Activated T-cell treated with anti-CD3 and anti-CD28 coated beads for 48 hours (primary cell): ENCODE data around the gene SEMA3A.
"Not testable (repeated sequence)": the region's sequence is repeated elsewhere in the genome, so short reads cannot be mapped to it uniquely, and the experiment has no call there.

Experiments
- DNase-seq: peaks from one replicate; pipeline ENCODE4 v3.0.0-alpha.2; 2020; ENCODE audit warnings: low read depth

SEMA3A gene

DNA sequence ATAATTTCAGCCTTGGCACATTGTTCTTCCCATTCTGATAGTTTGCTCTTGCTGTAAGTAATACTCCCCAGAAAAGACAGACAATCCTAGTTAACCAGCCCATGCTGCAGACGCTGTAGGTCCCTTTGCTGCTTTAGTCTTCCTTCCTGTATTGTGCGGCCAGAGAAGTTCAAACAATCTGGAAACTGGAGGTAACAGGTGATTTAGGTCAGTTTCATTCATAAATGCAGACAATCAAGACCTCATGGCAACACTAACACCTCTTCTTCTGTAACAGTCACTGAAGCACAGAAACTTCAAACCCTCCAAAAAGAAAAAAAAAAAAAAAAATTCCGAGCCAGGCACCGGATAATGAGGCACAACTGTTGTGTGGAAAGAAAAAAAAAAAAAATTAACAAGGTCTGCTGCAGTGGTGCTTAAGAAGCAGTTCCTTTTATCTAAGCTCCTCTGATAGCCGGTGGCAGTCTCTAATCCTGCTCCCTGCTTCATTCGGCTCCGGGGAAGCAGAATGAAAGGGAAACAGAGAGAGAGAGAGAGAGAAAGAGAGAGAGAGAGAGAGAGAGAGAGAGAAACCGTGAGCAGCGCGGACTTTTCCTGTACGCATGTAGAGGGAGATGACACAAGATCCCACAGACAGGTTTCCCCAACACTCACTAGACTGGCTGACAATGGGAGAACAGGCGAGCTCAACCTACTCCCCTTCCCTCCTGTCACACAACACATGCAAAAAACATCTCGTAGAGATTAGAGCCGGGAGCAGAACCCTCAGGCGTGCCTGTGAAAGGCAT is at the start of gene SEMA3A:
Gene SEMA3A, minus strand, starts transcription at position 306 of the 788 bp plus-strand sequence. Its CDS starts 203 bp downstream, at position 103.
- DNase-seq: no peak

DNA sequence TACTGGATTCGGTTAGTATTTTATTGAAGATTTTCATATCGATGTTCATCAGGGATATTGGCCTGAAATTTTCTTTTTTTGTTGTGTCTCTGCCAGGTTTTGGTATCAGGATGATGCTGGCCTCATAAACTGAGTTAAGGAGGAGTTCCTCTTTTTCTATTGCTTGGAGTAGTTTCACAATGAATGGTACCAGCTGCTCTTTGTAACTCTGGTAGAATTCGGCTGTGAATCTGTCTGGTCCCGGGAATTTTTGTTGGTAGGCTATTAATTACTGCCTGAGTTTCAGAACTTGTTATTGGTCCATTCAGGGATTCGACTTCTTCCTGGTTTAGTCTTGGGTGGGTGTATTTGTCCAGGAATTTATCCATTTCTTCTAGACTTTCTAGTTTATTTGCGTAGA is 48.4 kb upstream of the SEMA3A start:
- not testable (repeated sequence) for DNase-seq

DNA sequence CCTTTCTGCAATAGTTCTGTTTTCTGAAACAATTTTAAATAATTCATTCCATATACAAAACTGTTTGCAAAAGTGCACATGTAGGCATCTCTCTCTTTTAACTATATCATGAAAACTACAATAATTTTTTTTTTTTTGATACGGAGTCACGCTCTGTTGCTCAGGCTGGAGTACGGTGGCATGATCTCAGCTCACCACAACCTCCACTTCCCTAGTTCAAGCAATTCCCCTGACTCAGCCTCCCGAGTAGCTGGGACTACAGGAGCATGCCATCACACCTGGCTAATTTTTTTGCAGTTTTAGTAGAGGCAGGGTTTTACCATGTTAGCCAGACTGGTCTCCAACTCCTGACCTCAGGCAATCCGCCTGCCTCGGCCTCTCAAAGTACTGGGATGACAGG is 44.0 kb upstream of the SEMA3A start:
- no peak for DNase-seq

DNA sequence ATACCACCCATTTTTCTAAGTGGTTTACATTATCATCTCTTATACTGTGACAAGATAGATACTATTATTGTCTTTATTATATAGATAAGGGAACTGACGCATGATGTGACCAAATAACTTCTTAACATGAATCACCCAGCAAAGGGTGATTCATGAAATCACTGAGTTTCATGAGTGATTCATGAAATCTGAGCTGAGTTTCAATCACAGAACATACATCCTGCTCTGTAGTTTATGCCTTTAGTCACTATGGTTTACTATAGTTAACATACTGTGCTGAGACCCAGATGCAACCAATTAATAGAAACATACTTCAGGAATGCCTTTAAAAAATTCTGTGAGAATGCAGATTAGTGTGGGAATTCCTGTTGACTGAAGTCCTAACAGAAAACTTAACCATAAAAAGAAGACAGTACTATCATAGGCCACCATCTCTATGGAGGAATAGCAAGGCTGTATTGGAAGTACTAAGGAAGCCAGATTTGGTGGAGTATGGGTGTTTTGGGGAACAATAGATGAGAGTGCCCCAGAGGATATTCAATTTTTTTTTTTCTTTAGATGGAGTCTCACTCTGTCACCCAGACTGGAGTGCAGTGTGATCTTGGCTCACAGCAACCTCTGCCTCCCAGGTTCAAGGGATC is 43.1 kb upstream of the SEMA3A start:
- DNase-seq: no peak

DNA sequence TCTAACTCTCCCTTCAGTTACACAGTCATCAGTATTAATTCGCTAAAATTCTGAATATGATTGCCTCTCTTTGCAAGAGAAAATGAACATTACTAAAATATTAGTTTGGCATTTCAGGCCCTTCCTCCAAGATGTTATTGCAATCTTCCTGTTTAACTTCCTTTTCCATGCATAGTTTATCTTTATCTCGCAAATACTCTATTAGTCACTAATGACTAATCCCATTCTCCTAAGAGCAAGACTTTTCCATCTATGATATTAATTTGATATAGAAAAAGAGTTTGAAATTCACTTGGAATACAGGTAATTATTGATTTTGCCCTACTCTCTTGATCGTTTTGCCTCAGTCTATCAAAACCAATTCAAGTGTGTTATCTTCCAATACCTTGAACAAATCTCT is 41.8 kb upstream of the SEMA3A start:
- DNase-seq: no peak

DNA sequence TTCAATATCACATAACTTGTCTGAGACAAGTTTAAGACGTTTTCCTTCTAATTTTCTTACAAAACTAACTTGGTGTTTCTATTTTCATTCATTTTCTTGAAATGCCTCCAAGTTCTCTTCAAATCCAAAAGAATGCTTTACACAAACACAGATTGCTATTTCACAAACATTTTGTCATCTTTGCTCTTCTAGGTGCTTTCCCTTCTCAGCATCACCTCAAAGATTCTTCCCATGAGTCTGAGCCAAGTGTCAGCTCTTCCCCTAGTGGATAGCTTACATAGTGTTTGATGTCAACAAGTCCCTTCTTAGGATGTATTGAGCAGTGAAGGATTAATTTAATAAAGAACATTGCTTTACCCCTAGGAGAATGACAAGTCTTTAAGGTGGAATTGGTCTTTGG is 38.1 kb upstream of the SEMA3A start:
- no peak for DNase-seq

DNA sequence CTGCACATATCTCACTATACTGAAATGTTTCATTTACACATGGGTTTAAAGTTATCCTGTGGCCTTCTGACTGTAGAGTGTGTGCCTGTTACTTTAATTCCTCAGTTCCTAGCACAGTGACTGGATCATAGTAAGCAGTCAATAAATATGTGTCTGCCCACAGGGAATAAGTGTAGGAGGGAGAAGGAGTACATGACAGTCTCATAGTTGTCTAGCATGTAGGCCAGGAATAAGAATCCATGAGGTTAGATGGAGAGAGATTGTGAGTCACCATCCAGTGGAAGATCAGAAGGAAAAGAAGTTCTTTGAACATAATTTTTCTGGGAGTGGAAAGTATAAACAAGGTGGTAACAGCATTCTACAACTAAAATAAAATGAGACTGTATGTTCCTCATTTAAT is 36.6 kb upstream of the SEMA3A start:
- DNase-seq: no peak

DNA sequence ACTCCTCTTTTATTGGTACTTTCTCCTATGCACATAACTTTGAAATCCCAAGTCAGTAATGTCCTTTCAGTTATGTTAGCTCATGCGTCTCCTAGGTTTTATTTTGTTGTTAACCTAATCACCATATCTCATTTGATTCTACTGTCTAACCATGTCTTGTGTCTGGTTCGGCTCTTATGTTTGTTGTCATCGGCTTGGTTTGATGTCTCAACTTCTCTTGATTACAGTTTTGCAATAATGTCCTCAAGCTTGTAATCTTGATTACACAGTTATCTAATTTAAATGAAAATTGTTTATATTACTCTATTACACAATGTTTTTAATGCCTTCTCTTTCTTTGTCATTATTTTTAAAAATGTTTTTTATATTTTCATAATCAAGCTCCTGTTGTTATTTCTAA is 35.9 kb upstream of the SEMA3A start:
- DNase-seq: no peak

DNA sequence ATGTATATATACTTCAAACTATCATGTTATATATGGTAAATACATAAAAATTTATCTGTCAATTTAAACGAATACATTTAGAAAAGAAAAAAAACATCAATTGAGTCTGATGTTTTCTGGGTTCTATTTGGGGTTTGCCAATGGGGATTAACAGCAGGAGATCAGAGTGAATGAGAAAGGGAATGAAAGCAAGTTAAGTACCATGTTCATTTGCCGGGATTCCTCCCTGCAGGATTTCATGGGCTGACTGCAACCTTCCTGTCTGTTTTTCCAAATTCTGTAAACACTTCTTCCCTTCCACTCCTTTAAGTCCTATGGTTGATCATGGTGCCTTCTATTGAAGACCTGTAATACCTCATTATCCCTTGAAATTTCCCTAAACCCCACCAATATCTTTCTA is 33.9 kb upstream of the SEMA3A start:
- DNase-seq: no peak

DNA sequence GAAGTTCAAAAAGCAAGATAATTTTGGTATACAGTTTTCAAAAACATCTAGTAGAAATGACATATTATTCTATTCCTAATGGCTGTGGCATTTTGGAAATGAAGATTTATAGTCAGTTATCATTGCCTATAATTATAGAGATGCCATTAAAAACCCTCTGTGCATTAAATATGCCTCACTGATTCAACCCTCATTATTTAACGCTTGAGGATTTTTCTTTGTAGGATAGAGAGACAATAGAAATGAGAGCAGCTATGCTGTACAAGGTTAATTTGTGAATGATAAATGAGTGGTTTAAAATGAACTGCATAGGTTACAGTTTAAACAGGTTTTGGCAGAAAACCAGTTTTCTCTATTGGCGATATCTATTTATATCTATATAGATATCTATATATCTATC is 32.2 kb upstream of the SEMA3A start:
- no peak for DNase-seq

DNA sequence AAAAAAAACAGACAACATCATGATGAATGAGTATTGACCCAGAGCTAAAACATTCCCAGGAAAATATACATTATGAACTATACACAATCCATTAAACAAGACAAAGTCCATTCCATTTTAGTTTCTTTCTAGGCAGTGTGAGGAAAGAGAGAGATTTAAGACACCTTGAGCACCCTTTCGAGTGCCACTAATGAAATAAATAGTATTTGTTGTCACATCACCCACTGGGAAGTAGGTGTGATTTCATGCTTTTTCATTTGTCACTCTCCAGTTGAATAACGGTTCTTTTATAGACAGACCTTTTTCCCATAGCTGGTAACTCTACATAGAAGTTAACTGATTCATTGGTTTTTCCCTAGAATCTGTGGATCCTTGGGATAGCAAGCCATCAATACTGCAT is 29.9 kb upstream of the SEMA3A start:
- DNase-seq: no peak

DNA sequence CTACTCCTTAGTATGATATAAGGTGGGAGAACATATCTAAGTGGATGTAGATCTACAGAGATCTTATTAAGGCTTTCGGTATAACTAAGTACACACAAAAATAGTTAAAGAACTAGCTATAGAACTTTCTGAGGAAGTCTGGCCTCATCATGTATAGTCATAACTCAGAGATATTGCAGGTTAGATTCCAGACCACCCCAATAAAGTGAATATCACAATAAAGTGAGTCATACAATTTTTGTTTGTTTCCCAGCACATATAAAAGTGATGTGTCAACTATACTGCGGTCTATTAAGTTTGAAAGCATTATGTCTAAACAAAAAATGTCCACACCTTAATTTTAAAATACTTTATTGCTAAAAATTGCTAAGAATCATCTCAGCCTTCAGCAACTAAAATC is 24.7 kb upstream of the SEMA3A start:
- no peak for DNase-seq

DNA sequence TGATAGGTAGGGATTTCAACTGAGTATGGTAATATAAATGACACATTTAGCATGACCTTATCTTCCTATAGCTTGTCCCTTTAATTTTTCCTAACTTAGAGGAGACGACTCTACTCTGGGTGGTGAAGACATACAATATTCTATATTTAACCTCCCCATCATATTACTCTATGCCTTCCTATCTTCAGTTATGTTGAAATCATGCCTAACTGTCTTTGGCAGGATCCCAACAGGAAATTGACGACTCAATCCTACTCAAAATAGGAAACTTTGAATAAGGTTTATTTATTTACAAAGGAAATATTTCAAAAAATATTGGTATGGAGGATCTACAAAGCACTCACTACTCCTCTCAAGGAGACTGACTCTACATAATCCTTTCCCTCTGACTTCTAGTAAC is 24.1 kb upstream of the SEMA3A start:
- DNase-seq: no peak

DNA sequence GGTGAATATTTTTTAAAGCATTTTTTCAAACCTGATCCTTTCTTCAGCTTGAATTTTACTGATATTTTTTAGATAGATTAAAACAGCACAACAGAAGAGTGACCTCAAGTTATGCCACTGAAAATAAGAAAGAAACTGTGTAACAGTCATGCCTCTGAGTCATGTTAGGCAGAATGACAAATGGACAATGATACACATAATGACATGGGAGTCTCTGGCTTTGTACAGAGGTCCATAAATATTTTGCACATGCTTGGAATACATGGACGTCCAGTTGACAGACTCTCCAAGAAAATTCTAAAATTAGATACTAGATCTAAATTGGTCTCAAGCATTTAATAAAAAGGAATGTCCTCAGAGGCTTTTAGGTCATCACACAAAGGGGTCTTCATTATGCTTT is 21.9 kb upstream of the SEMA3A start:
- DNase-seq: no peak

DNA sequence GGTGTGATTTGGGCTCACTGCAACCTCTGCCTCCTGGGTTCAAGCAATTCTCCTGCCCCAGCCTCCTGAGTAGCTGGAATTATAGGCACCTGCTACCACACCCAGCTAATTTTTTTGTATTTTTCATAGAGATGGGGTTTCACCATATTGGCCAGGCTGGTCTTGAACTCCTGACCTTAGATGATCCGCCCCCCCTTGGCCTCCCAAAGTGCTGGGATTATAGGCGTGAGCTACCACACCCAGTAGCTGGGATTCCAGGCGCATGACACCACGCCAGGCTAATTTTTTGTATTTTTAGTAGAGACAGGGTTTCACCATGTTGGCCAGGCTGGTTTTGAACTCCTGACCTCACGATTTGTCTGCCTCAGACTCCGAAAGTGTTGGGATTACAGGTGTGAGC is 20.2 kb upstream of the SEMA3A start:
- DNase-seq: not testable (repeated sequence)

DNA sequence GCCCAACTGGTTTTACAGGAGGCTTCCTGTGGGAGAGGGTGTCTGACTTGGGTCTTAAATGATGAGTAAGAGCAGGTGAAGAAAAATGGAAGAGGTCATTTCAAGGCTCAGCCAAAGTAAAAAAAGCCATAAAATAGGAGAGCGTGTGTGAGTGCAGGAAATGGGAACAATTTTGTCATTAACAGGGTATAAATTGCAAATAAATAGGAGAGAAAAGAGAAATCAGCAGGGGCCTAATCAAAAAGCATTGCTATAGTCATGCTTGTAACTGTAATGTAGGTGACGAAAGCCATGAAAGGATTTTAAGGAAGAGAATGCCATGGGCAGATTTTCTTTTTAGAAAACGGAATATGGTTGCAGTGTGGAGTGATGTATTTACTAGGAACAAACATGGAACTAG is 15.7 kb upstream of the SEMA3A start:
- no peak for DNase-seq

DNA sequence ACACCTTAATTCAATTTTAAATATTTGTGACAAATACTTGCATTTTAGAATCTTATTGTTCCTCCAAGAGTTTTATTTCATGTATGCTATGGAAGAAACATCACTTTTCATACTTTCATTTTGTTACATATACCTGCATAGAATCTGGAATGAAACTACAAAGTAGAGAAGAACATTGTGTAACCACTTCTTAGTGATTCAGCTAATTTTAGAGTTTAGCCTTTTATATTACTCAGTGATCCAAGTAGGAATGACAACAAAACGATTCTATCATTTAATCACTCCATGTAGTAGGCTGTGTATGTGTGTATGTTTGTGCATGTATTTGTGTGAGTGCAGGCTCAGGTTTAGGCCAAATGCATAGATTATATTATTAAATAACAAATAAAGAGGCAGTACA is 14.4 kb upstream of the SEMA3A start:
- no peak for DNase-seq

DNA sequence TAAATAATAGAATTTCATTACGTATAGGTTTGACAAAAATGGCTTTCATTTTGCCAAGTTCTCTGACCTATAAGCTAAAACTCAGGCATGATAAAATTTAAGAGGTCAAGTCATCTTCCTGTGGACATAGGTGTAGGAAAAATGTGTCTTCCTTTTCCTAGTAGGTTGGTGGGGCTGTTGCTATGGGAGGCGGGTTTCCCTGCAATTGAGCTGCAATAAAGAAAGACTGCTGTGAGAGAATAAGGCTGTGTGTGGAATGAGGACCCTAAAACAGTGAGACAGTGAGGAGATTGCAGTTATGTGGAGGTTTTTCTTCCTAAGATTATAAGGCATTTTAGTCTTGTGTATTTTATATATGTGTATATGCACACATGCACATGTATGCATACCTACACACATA is 13.0 kb upstream of the SEMA3A start:
- no peak for DNase-seq

DNA sequence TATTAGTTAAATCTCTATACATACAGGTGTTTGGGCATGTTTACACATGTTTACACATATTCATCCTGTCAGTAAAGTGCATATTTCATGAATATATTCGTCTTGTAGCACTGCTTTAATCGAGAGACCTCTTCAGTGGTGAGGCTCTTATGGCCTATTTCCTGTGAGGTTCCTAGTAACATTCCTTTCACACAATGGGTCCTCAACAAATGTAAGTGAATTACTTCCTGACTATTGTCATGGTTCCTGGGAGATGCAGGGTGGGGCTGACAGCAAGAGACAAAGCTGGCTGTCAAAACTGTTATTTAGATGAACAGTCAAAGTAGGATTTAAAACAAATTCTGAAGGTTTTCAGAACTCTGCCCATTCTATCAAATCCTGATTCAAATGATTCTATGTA is 12.4 kb upstream of the SEMA3A start:
- DNase-seq: no peak

DNA sequence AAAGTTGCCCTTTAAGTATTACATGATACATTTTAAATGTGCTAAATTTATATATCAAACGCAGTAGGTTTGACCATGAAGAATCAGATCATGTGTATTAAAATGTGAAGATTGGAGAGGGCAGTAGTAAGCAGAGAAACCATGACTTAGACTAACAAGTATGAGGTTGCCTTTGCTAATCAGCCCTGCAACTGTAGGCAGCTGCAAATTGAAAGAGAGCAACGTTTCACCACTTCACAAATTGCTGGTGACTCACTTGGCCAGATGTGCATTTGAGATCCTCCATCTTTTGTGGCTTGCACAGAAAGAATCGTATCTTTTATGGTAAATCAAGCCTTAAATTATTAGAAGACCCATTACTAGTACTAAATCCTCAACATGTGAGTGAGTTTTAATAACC is 10.1 kb upstream of the SEMA3A start:
- DNase-seq: no peak

DNA sequence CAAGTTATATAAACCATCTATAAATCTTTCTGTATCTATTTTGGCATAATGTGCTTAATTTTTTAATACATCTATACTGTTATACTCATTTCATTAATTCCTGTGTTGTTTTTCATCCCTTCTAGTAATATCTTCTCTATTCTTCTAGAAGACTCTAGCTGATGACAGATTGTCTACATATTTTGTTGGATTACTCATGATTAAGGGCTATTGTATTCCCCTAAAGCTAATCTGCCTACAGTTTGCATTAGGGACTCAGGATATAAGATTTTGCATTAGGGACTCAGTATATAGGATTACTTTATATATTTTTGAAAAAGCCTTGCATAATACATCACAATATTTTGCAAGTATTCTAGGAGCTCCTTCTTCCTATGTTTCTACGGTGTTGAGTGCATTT is 8.3 kb upstream of the SEMA3A start:
- DNase-seq: no peak

DNA sequence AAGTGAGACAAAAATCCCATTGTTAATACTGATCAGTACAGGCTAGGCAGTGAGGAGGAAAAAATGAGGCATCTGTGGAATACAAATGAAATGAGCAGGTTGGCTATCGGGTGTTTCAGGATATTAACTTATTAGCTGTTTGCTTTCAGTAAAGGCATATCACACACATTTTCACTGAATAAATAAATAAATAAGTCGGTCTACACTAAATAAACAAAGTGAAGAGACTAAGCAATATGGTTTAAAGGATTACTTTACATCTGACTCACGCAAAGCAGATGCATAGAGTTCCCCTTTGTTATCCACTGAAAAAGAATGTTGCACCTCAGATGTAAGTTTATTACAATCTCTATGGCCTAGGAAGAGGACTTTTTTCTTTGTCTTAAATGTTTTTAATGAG is 6.3 kb upstream of the SEMA3A start:
- no peak for DNase-seq

DNA sequence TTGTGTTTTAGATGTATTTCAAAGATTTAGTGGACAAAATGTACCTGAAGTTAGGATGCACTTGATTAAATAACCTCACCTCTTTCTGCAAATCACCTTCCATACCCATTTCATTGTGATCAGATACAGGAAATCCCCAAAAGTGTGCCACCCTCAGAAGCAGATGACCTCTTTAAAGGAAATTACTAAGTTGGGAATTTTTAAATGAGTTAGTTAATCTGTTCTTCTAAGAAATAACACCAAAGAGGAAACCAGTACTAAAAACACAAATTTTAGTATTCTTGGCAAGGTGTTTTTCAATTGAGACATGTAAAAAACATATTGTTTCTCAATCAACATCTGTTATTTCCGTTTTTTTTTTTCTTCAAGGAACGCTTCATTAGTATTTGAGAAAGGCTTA is 4.6 kb upstream of the SEMA3A start:
- no peak for DNase-seq

DNA sequence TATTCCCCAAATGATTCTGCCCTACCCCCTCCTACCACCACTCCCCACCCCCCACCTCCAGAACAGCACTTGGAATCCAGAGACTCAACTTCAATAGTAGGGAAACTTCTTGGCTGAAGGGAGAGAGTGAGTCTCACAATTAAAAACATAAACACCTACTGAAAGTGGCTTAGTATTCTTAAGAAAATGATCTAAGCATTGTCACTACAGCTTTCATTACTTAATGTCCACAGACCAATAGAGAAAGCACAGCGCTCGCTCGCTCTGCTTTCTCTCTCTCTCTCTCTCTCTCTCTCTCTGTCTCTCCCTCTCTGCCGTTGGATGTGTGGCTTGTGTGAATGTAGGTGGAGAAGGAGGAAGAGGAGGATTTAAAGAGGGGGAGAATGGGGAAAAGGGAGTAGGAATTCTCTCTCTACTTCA is 1.5 kb upstream of the SEMA3A start:
- DNase-seq: no peak
